H1 (cell line): ENCODE measurements around the gene METTL25B.

Experiments
- SIRT6 ChIP-seq: IDR thresholded peaks from one replicate; pipeline ENCODE4 v1.7.1; 2012; ENCODE audit warnings: low read length, inconsistent platforms
- SP2 ChIP-seq: IDR thresholded peaks from 2 replicates; pipeline ENCODE4 v1.6.1; 2012; ENCODE audit warnings: mild to moderate bottlenecking, low read length, inconsistent platforms

GRCh38 chr1:156785458-156785857, 57.2 kb downstream of the METTL25B start:
- no peak for TF ChIP-seq SP2
- TF ChIP-seq SIRT6 = no peak
